ENCODE results near the gene MOB2. TPM values are rescaled to one million over a fixed set of nuclear protein-coding genes. Genes with fewer than 3 reads are reported as not detected.

The MOB2 gene
- total and polyA plus RNA-seq, 2 of the 13 experiments (the other 11 are each of a cell fraction or from before 2014, with no cell fraction given): 21.8 to 27.7 TPM

DNA sequence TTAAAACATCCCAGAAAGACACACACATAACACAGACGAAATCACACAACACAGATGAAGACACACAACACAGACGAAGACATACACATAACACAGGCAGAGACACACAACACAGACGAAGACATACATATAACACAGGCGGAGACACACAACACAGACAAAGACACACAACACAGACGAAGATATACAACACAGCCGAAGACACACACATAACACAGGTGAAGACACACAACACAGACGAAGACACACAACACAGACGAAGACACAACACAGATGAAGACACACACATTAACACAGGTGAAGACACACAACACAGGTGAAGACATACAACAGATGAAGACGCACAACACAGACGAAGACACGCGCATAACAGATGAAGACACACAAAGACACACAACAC, 4.8 kb upstream of the MOB2 start:
- in situ Hi-C loops (cut with HindIII; ENCODE audit: extremely low pct_ligation_motif_present, low pct_unique_long_range_greater_than_20kb): no loop called here
- CTCF ChIA-PET (ENCODE audit: low intra/inter-chr PET ratio, low total read pairs): no interaction called here
- H3K4me2 ChIP-seq (ENCODE audit: low read depth, low read length): no peak overlapping the region
- no peaks in the 10 kb centered on the region for H3K9me3 ChIP-seq (ENCODE audit: low read length)
- H3K4me1 ChIP-seq (ENCODE audit: insufficient read depth, low read length): no peaks in the 10 kb centered on the region
- BruUV-seq (replicated peaks): no TSS peak
- H3K4me3 ChIP-seq (replicated peaks in 1 of 3; ENCODE audit: insufficient read depth in 1 of 3, low read depth in 2 of 3, low read length in 3 of 3): no peak overlapping the region
- TF ChIP-seq, protein P1, sequence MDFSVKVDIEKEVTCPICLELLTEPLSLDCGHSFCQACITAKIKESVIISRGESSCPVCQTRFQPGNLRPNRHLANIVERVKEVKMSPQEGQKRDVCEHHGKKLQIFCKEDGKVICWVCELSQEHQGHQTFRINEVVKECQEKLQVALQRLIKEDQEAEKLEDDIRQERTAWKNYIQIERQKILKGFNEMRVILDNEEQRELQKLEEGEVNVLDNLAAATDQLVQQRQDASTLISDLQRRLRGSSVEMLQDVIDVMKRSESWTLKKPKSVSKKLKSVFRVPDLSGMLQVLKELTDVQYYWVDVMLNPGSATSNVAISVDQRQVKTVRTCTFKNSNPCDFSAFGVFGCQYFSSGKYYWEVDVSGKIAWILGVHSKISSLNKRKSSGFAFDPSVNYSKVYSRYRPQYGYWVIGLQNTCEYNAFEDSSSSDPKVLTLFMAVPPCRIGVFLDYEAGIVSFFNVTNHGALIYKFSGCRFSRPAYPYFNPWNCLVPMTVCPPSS (IDR thresholded peaks at IDR 0.05): 0 out of 2 replicates have a peak, but pooled peaks have one; percentile 50
- TF ChIP-seq, protein P2, sequence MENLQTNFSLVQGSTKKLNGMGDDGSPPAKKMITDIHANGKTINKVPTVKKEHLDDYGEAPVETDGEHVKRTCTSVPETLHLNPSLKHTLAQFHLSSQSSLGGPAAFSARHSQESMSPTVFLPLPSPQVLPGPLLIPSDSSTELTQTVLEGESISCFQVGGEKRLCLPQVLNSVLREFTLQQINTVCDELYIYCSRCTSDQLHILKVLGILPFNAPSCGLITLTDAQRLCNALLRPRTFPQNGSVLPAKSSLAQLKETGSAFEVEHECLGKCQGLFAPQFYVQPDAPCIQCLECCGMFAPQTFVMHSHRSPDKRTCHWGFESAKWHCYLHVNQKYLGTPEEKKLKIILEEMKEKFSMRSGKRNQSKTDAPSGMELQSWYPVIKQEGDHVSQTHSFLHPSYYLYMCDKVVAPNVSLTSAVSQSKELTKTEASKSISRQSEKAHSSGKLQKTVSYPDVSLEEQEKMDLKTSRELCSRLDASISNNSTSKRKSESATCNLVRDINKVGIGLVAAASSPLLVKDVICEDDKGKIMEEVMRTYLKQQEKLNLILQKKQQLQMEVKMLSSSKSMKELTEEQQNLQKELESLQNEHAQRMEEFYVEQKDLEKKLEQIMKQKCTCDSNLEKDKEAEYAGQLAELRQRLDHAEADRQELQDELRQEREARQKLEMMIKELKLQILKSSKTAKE (CRISPR knock-in tag; IDR thresholded peaks at IDR 0.05; ENCODE audit: borderline replicate concordance): 0 out of 2 replicates have a peak, but pooled peaks have one; percentile 11
- TF ChIP-seq RAD21 (CRISPR knock-in tag; IDR thresholded peaks at IDR 0.05) (no peak), SNRNP70 (IDR thresholded peaks at IDR 0.05; ENCODE audit: low read depth, low read length) (no peak), STAG1 (CRISPR knock-in tag; IDR thresholded peaks at IDR 0.05) (no peak), ZNF891 (CRISPR knock-in tag; IDR thresholded peaks at IDR 0.05) (no peak)
- TF ChIP-seq, protein P3, sequence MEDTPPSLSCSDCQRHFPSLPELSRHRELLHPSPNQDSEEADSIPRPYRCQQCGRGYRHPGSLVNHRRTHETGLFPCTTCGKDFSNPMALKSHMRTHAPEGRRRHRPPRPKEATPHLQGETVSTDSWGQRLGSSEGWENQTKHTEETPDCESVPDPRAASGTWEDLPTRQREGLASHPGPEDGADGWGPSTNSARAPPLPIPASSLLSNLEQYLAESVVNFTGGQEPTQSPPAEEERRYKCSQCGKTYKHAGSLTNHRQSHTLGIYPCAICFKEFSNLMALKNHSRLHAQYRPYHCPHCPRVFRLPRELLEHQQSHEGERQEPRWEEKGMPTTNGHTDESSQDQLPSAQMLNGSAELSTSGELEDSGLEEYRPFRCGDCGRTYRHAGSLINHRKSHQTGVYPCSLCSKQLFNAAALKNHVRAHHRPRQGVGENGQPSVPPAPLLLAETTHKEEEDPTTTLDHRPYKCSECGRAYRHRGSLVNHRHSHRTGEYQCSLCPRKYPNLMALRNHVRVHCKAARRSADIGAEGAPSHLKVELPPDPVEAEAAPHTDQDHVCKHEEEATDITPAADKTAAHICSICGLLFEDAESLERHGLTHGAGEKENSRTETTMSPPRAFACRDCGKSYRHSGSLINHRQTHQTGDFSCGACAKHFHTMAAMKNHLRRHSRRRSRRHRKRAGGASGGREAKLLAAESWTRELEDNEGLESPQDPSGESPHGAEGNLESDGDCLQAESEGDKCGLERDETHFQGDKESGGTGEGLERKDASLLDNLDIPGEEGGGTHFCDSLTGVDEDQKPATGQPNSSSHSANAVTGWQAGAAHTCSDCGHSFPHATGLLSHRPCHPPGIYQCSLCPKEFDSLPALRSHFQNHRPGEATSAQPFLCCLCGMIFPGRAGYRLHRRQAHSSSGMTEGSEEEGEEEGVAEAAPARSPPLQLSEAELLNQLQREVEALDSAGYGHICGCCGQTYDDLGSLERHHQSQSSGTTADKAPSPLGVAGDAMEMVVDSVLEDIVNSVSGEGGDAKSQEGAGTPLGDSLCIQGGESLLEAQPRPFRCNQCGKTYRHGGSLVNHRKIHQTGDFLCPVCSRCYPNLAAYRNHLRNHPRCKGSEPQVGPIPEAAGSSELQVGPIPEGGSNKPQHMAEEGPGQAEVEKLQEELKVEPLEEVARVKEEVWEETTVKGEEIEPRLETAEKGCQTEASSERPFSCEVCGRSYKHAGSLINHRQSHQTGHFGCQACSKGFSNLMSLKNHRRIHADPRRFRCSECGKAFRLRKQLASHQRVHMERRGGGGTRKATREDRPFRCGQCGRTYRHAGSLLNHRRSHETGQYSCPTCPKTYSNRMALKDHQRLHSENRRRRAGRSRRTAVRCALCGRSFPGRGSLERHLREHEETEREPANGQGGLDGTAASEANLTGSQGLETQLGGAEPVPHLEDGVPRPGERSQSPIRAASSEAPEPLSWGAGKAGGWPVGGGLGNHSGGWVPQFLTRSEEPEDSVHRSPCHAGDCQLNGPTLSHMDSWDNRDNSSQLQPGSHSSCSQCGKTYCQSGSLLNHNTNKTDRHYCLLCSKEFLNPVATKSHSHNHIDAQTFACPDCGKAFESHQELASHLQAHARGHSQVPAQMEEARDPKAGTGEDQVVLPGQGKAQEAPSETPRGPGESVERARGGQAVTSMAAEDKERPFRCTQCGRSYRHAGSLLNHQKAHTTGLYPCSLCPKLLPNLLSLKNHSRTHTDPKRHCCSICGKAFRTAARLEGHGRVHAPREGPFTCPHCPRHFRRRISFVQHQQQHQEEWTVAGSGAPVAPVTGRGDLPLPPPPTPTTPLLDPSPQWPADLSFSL (CRISPR knock-in tag; IDR thresholded peaks at IDR 0.05): peak; percentile 59; the same call in 1 of the 2 replicates
- H3K27me3 ChIP-seq (ENCODE audit: control insufficient read depth in 1 of 2, insufficient read depth in 2 of 2, low read length in 2 of 2): no peaks in the 10 kb centered on the region
- WGBS (ENCODE audit: low lambda C conversion rate): 97% methylated on average over 12 of the region's 12 CpGs
- H2AFZ ChIP-seq (ENCODE audit: low read length): no peak overlapping the region
- H4K20me1 ChIP-seq (ENCODE audit: insufficient read depth, low read length): peaks cover 14% of the 10 kb centered on the region
- H3K27ac ChIP-seq (ENCODE audit: extremely low read length, insufficient read depth, low read length): no peak overlapping the region
- H3K9ac ChIP-seq (ENCODE audit: insufficient read depth, low read depth, low read length): no peak overlapping the region
- peaks cover 11% of the 10 kb centered on the region for H3K79me2 ChIP-seq (ENCODE audit: insufficient read depth, low read length)
- POLR2A ChIA-PET: no interaction called here
- intact Hi-C loops (cut with micrococcal nuclease; ENCODE audit: unreplicated experiment): no loop called here
- no peaks in the 10 kb centered on the region for H3K36me3 ChIP-seq (replicated peaks in 1 of 2; ENCODE audit: control insufficient read depth in 1 of 2, insufficient read depth in 2 of 2, low read length in 2 of 2)
- ATAC-seq: no peak
- FAIRE-seq: no peak
- no peak for DNase-seq (ENCODE audit: low spot score)
